ENCODE data around the gene ZNF568.

GRCh38 chr19:36973844-36974195, 57.7 kb downstream of the ZNF568 start:
- TF ChIP-seq, protein P1, sequence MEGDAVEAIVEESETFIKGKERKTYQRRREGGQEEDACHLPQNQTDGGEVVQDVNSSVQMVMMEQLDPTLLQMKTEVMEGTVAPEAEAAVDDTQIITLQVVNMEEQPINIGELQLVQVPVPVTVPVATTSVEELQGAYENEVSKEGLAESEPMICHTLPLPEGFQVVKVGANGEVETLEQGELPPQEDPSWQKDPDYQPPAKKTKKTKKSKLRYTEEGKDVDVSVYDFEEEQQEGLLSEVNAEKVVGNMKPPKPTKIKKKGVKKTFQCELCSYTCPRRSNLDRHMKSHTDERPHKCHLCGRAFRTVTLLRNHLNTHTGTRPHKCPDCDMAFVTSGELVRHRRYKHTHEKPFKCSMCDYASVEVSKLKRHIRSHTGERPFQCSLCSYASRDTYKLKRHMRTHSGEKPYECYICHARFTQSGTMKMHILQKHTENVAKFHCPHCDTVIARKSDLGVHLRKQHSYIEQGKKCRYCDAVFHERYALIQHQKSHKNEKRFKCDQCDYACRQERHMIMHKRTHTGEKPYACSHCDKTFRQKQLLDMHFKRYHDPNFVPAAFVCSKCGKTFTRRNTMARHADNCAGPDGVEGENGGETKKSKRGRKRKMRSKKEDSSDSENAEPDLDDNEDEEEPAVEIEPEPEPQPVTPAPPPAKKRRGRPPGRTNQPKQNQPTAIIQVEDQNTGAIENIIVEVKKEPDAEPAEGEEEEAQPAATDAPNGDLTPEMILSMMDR (IDR thresholded peaks at IDR 0.05; ENCODE audit: insufficient read depth, low read length), result no peak
- TF ChIP-seq GABPA (IDR thresholded peaks at IDR 0.05; ENCODE audit: low read depth), result no peak
- no peak for TF ChIP-seq POLR2AphosphoS5 (IDR thresholded peaks at IDR 0.05; ENCODE audit: low read depth)
- TF ChIP-seq SPI1 (IDR thresholded peaks at IDR 0.05; ENCODE audit: borderline replicate concordance, low read depth), result no peak
